WERI-Rb-1 (cell line): ENCODE data around the gene RANBP3.

Experiments used
- DNase-seq: peaks from one replicate; pipeline ENCODE4 v3.0.0-alpha.2; 2020
- H3K27ac ChIP-seq: fragments of 250-450 bp; sonication (Bioruptor Pico); 2 replicates; pipeline ENCODE4 v1.5.1; 2020; ENCODE audit warnings: mild to moderate bottlenecking, moderate library complexity
- H3K27me3 ChIP-seq: fragments of 250-450 bp; sonication (Bioruptor Pico); 2 replicates; pipeline ENCODE4 v1.5.1; 2021; ENCODE audit warnings: mild to moderate bottlenecking, low read depth, moderate library complexity; ENCODE audit not compliant: insufficient read depth, severe bottlenecking
- H3K36me3 ChIP-seq: fragments of 250-450 bp; sonication (Bioruptor Pico); 2 replicates; pipeline ENCODE4 v1.5.1; 2020; ENCODE audit warnings: mild to moderate bottlenecking, moderate library complexity
- H3K4me3 ChIP-seq: 2 replicates; pipeline ENCODE4 v1.5.1; 2011; ENCODE audit warnings: low read depth, mild to moderate bottlenecking, control low read depth, low read length
- H3K9me3 ChIP-seq: fragments of 250-450 bp; sonication (Bioruptor Pico); 2 replicates; pipeline ENCODE4 v1.5.1; 2021; ENCODE audit warnings: mild to moderate bottlenecking, moderate library complexity; ENCODE audit not compliant: severe bottlenecking
- TF ChIP-seq, protein P1 (sequence below): IDR thresholded peaks from 2 replicates; pipeline ENCODE4 v1.5.1; 2011; ENCODE audit warnings: low read depth, mild to moderate bottlenecking, control low read depth, inconsistent platforms, low read length

RANBP3 gene

GRCh38 chr19:5882421-5882968 is 95.4 kb downstream of the RANBP3 start:
- Histone ChIP-seq H3K4me3 (no peak overlapping the region), H3K27me3 (no peaks in the 10 kb centered on the region), H3K9me3 (no peaks in the 10 kb centered on the region), H3K27ac (0 out of 2 replicates have a peak overlapping the region, but pooled peaks have one; percentile 2), H3K36me3 (no peaks in the 10 kb centered on the region)
- no peak for DNase-seq
- TF ChIP-seq, protein P1, sequence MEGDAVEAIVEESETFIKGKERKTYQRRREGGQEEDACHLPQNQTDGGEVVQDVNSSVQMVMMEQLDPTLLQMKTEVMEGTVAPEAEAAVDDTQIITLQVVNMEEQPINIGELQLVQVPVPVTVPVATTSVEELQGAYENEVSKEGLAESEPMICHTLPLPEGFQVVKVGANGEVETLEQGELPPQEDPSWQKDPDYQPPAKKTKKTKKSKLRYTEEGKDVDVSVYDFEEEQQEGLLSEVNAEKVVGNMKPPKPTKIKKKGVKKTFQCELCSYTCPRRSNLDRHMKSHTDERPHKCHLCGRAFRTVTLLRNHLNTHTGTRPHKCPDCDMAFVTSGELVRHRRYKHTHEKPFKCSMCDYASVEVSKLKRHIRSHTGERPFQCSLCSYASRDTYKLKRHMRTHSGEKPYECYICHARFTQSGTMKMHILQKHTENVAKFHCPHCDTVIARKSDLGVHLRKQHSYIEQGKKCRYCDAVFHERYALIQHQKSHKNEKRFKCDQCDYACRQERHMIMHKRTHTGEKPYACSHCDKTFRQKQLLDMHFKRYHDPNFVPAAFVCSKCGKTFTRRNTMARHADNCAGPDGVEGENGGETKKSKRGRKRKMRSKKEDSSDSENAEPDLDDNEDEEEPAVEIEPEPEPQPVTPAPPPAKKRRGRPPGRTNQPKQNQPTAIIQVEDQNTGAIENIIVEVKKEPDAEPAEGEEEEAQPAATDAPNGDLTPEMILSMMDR = no peak

DNA sequence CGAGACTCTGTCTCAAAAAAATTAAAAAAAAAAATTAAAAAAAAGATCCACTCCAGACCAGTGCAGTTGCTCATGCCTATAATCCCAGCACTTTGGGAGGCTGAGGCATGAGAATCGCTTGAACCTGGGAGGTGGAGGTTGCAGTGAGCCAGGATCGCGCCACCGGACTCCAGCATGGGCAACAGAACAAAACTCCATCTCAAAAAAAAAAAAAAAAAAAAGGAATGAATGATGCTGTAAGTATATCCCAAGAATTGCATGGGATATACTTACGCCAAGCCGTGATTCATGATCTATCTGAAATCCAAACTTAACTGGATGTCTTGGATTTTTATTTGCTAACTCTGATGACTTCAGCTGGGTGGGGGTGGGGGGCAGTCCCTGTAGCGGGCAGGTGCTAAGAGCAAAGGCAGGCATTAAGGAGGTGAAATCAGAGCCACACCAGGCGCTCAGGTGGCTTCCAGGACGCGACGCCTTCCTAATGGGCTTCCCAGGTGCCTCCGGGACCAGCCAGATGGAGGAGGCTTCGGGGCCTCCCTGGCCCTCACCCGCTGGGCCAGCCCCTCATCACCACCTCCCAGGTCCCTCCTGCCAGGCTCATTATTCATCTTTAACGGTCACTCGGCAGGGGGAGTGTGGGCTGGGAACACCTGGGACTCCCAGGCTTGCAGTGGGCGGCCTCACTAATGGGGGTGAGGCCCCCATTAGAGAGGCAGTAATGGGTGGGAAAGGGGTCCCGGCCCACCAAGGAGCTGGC is 96.2 kb downstream of the RANBP3 start:
- Histone ChIP-seq H3K36me3 (no peaks in the 10 kb centered on the region), H3K4me3 (no peak overlapping the region), H3K27me3 (no peaks in the 10 kb centered on the region), H3K27ac (0 out of 2 replicates have a peak overlapping the region, but pooled peaks have one; percentile 2), H3K9me3 (no peaks in the 10 kb centered on the region)
- TF ChIP-seq, protein P1 = no peak
- DNase-seq = peak; percentile 30

- DNase-seq = no peak
- H3K27ac ChIP-seq = no peak overlapping the region
- H3K36me3 ChIP-seq = no peaks in the 10 kb centered on the region
- no peaks in the 10 kb centered on the region for H3K27me3 ChIP-seq
- no peak overlapping the region for H3K4me3 ChIP-seq
- no peaks in the 10 kb centered on the region for H3K9me3 ChIP-seq
- TF ChIP-seq, protein P1 = no peak
Observed at GRCh38 chr19:5880604-5881078, 97.3 kb downstream of the RANBP3 start.

GRCh38 chr19:5880196-5880595 is 97.7 kb downstream of the RANBP3 start:
- TF ChIP-seq, protein P1 = no peak

GRCh38 chr19:5877882-5878281 is 100.1 kb downstream of the RANBP3 start:
- Histone ChIP-seq H3K27ac (no peak overlapping the region), H3K36me3 (no peaks in the 10 kb centered on the region), H3K27me3 (no peaks in the 10 kb centered on the region), H3K4me3 (no peak overlapping the region), H3K9me3 (no peaks in the 10 kb centered on the region)
- no peak for DNase-seq
- TF ChIP-seq, protein P1 = no peak

More at GRCh38 chr19:5880196-5880595, 97.7 kb downstream of the RANBP3 start:
- Histone ChIP-seq H3K36me3 (no peaks in the 10 kb centered on the region), H3K27ac (no peak overlapping the region), H3K4me3 (no peak overlapping the region), H3K9me3 (no peaks in the 10 kb centered on the region), H3K27me3 (no peaks in the 10 kb centered on the region)
- DNase-seq = no peak
